Transverse colon (tissue), 4 donors: ENCODE data around the gene DTX3L.

Experiments used
- EP300 ChIP-seq: sonication (generic); formaldehyde crosslinking; IDR thresholded peaks from one replicate; pipeline ENCODE4 v1.6.1; 2017; ENCODE audit warnings: antibody characterized with exemption, low read depth
- POLR2A ChIP-seq: fragments of 450-650 bp; IDR thresholded peaks from one replicate; pipeline ENCODE4 v1.6.1; 2016; ENCODE audit warnings: antibody characterized with exemption, mild to moderate bottlenecking, moderate library complexity
- POLR2AphosphoS5 ChIP-seq, 3 donors: sonication (generic); formaldehyde crosslinking; IDR thresholded peaks; one replicate each; pipeline ENCODE4 v1.6.1; 2016; ENCODE audit warnings: antibody characterized with exemption in 3 of 3
- TF ChIP-seq, protein P1 (sequence below), 5 experiments: fragments of 200-600 bp in 3 of 5; fragments of 450-650 bp in 2 of 5; sonication (generic) in 3 of 5; IDR thresholded peaks; 1 replicate in 2 of 5; 2 replicates in 3 of 5; pipeline ENCODE4 v1.5.1; 2016 to 2017; ENCODE audit warnings: antibody characterized with exemption in 5 of 5, inconsistent platforms in 3 of 5, mild to moderate bottlenecking in 2 of 5, moderate library complexity in 1 of 5

DNA sequence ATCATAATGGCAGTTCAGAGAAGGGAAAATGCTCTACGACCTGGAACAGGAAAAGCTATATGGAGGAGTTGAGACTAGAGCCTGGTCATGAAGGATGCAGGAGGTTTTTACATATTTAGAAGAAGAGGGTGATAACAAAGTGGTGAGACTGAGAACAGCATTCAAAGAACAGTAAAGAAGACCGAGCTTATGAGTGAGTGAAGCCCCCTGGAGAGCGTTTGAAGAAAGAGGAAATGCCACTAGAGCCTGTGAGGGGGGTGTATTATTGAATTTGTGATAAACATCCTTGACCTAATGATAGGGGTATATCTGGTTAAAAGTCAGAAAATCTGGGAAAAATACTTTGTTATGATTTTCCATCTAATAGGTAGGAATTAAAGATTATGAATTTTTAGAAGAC is 4.2 kb upstream of the DTX3L start:
- TF ChIP-seq, protein P1, sequence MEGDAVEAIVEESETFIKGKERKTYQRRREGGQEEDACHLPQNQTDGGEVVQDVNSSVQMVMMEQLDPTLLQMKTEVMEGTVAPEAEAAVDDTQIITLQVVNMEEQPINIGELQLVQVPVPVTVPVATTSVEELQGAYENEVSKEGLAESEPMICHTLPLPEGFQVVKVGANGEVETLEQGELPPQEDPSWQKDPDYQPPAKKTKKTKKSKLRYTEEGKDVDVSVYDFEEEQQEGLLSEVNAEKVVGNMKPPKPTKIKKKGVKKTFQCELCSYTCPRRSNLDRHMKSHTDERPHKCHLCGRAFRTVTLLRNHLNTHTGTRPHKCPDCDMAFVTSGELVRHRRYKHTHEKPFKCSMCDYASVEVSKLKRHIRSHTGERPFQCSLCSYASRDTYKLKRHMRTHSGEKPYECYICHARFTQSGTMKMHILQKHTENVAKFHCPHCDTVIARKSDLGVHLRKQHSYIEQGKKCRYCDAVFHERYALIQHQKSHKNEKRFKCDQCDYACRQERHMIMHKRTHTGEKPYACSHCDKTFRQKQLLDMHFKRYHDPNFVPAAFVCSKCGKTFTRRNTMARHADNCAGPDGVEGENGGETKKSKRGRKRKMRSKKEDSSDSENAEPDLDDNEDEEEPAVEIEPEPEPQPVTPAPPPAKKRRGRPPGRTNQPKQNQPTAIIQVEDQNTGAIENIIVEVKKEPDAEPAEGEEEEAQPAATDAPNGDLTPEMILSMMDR (IDR thresholded peaks at IDR 0.05): no peak
- TF ChIP-seq POLR2AphosphoS5 (IDR thresholded peaks at IDR 0.05) (no peak), POLR2A (no peak), EP300 (no peak)
